PC-3 (cell line): Measurements from ENCODE around the gene TRPM8. TPM values are rescaled to one million over a fixed set of nuclear protein-coding genes. Genes with fewer than 3 reads are reported as not detected.

Experiments used
- total RNA-seq: library from RNA; depleted of rRNA; stranded (reverse); fragments of >200 nt; gene quantifications from 2 replicates; pipeline ENCODE4 v1.2.3, GENCODE V29; 2014; rRNA removed

The TRPM8 gene
- total RNA-seq, 1 experiment from 2014 or later: not detected

Other genes with a start within 250 kb of the TRPM8 start
- gene UGT1A9, start 245.5 kb upstream of the TRPM8 start, total RNA-seq: not detected in 2 replicates
- gene UGT1A7, start 235.5 kb upstream of the TRPM8 start, total RNA-seq: not detected in 2 replicates
- gene UGT1A6, start 224.5 kb upstream of the TRPM8 start, total RNA-seq: 2.0 and 2.2 TPM in 2 replicates
- not detected in 2 replicates for gene UGT1A5, start 204.5 kb upstream of the TRPM8 start, total RNA-seq
- not detected in 2 replicates for gene UGT1A4, start 198.6 kb upstream of the TRPM8 start, total RNA-seq
- not detected in 2 replicates for gene UGT1A3, start 188.3 kb upstream of the TRPM8 start, total RNA-seq
- 0.33 TPM in 1 of 2 replicates, not detected in the other for gene UGT1A1, start 157.1 kb upstream of the TRPM8 start, total RNA-seq
- not detected in 2 replicates for gene MROH2A, start 139.0 kb upstream of the TRPM8 start, total RNA-seq
- 31.7 and 37.0 TPM in 2 replicates for gene HJURP, start 62.8 kb upstream of the TRPM8 start, total RNA-seq
- not detected in 2 replicates for gene SPP2, start 133.3 kb downstream of the TRPM8 start, total RNA-seq